HEK293 (cell line): ENCODE results near the gene SEC23B.
A peak's percentile ranks its signal among the peaks of the same experiment; 100 is the strongest.

Experiments used
- CTCF ChIA-PET: fragments of 350-600 bp; formaldehyde crosslinking; extraction: SDS; loops from one replicate; lab custom pipeline; 2021; ENCODE audit warnings: antibody characterized with exemption; lab: Yijun Ruan, JAX
- POLR2A ChIA-PET: fragments of 300-600 bp; formaldehyde crosslinking; extraction: SDS; loops from one replicate; lab custom pipeline; 2020; ENCODE audit warnings: antibody characterized with exemption, inconsistent platforms; lab: Yijun Ruan, JAX
- H3K27ac ChIP-seq: fragments of 200-500 bp; sonication (Bioruptor generic); 2 replicates; pipeline ENCODE4 v1.5.1; 2014; ENCODE audit warnings: low read depth, low read length, control low read depth, inconsistent platforms; ENCODE audit errors: extremely low read depth
- H3K36me3 ChIP-seq, 2 experiments: fragments of 200-500 bp in 1 of 2; sonication (Bioruptor generic) in 1 of 2; 1 replicate in 1 of 2; 2 replicates in 1 of 2; pipeline ENCODE4 v1.5.1; 2014 to 2017; ENCODE audit warnings: inconsistent platforms in 2 of 2, low read length in 2 of 2; ENCODE audit not compliant: control insufficient read depth in 2 of 2, insufficient read depth in 1 of 2
- H3K4me1 ChIP-seq: fragments of 200-500 bp; sonication (Bioruptor generic); 2 replicates; pipeline ENCODE4 v1.5.1; 2014; ENCODE audit warnings: mild to moderate bottlenecking, low read length, inconsistent platforms; ENCODE audit not compliant: control insufficient read depth, insufficient read depth
- H3K4me3 ChIP-seq: 2 replicates; pipeline ENCODE4 v1.5.1; 2011; ENCODE audit warnings: low read depth, mild to moderate bottlenecking, control low read depth, low read length, moderate library complexity
- H3K9me3 ChIP-seq: fragments of 200-500 bp; sonication (Bioruptor generic); 2 replicates; pipeline ENCODE4 v1.5.1; 2014; ENCODE audit warnings: low read depth, low read length, inconsistent platforms; ENCODE audit not compliant: control insufficient read depth, insufficient read depth
- FEZF1 ChIP-seq: fragments of 450-650 bp; formaldehyde crosslinking; IDR thresholded peaks from 2 replicates; pipeline ENCODE4 v1.5.1; 2016; ENCODE audit warnings: missing biosample characterization, missing genetic modification characterization
- KLF1 ChIP-seq: fragments of 450-650 bp; formaldehyde crosslinking; IDR thresholded peaks from 2 replicates; pipeline ENCODE4 v1.5.1; 2016; ENCODE audit warnings: missing biosample characterization, missing genetic modification characterization
- KLF10 ChIP-seq: fragments of 450-650 bp; IDR thresholded peaks from 2 replicates; pipeline ENCODE4 v1.5.1; 2018; ENCODE audit warnings: missing biosample characterization, mild to moderate bottlenecking, missing genetic modification characterization
- SP2 ChIP-seq: fragments of 450-650 bp; formaldehyde crosslinking; IDR thresholded peaks from 2 replicates; pipeline ENCODE4 v1.5.1; 2016; ENCODE audit warnings: missing biosample characterization, missing genetic modification characterization
- ZBTB1 ChIP-seq: fragments of 450-650 bp; formaldehyde crosslinking; IDR thresholded peaks from 2 replicates; pipeline ENCODE4 v1.5.1; 2016; ENCODE audit warnings: missing biosample characterization, missing genetic modification characterization
- ZBTB17 ChIP-seq: fragments of 450-650 bp; formaldehyde crosslinking; IDR thresholded peaks from 2 replicates; pipeline ENCODE4 v1.5.1; 2016; ENCODE audit warnings: missing biosample characterization, missing genetic modification characterization
- ZNF121 ChIP-seq: fragments of 450-650 bp; formaldehyde crosslinking; IDR thresholded peaks from 2 replicates; pipeline ENCODE4 v1.5.1; 2016; ENCODE audit warnings: missing biosample characterization, missing genetic modification characterization
- ZNF324 ChIP-seq: fragments of 450-650 bp; formaldehyde crosslinking; IDR thresholded peaks from 2 replicates; pipeline ENCODE4 v1.5.1; 2016; ENCODE audit warnings: missing biosample characterization, missing genetic modification characterization
- ZNF600 ChIP-seq: fragments of 450-650 bp; formaldehyde crosslinking; IDR thresholded peaks from 2 replicates; pipeline ENCODE4 v1.5.1; 2016; ENCODE audit warnings: missing biosample characterization, missing genetic modification characterization
- ZNF785 ChIP-seq: fragments of 450-650 bp; formaldehyde crosslinking; IDR thresholded peaks from 2 replicates; pipeline ENCODE4 v1.5.1; 2016; ENCODE audit warnings: missing biosample characterization, missing genetic modification characterization
- TF ChIP-seq, protein P1 (sequence below): fragments of 450-650 bp; formaldehyde crosslinking; IDR thresholded peaks from 2 replicates; pipeline ENCODE4 v1.5.1; 2016; ENCODE audit warnings: missing biosample characterization, missing genetic modification characterization
- TF ChIP-seq, protein P2 (sequence below): fragments of 450-650 bp; formaldehyde crosslinking; IDR thresholded peaks from 2 replicates; pipeline ENCODE4 v1.5.1; 2017; ENCODE audit warnings: missing biosample characterization, missing genetic modification characterization
- TF ChIP-seq, protein P3 (sequence below): fragments of 450-650 bp; formaldehyde crosslinking; IDR thresholded peaks from 2 replicates; pipeline ENCODE4 v1.5.1; 2017; ENCODE audit warnings: missing biosample characterization, missing genetic modification characterization

The SEC23B gene

DNA sequence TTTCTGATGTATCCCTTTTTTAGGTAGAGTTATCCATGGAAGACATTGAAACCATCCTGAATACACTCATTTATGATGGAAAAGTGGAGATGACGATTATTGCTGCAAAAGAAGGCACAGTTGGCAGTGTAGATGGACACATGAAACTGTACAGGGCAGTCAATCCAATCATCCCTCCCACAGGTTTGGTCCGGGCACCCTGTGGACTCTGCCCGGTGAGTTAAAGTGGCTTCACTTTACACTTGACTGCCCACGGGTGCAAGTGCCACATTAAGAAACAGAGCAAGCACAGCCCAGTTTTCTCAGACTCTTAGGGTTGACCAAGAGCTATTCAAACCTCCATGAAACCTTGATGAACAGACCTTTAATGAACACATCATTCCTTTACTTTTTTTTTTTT, 26.1 kb upstream of the SEC23B start (continued):
- TF ChIP-seq, protein P1, sequence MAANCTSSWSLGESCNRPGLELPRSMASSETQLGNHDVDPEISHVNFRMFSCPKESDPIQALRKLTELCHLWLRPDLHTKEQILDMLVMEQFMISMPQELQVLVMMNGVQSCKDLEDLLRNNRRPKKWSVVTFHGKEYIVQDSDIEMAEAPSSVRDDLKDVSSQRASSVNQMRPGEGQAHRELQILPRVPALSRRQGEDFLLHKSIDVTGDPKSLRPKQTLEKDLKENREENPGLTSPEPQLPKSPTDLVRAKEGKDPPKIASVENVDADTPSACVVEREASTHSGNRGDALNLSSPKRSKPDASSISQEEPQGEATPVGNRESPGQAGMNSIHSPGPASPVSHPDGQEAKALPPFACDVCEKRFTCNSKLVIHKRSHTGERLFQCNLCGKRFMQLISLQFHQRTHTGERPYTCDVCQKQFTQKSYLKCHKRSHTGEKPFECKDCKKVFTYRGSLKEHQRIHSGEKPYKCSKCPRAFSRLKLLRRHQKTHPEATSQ: no peak
- TF ChIP-seq KLF10 (tag by site-specific recombination): no peak
- no peak for TF ChIP-seq ZNF785 (tag by site-specific recombination)
- TF ChIP-seq FEZF1 (tag by site-specific recombination): no peak

DNA sequence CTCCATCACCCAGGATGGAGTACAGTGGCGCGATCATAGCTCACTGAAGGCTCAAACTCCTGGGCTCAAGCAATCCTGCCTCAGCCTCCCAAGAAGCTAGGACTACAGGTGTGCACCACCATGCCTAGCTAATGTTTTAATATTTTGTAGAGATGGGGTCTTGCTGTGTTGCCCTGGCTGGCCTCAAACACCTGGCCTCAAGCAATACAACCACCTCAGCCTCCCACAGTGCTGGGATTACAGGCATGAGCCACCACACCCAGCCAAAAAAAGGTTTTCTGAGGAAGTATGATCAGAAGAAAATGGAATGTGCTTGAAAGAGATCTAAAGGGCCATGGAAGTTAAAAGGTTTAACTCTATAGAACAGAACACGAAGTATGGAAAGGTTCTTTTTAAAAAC, 19.4 kb upstream of the SEC23B start:
- POLR2A ChIA-PET: no interaction called here
- H3K4me1 ChIP-seq: no peaks in the 10 kb centered on the region
- peaks cover 16 to 71% of the 10 kb centered on the region in 2 experiments for H3K36me3 ChIP-seq
- CTCF ChIA-PET: interaction anchor here (0.7 kb wide), 1 partner anchor 71 kb away, joined by 4 read pairs; no protein-coding TSS in a partner anchor
- H3K4me3 ChIP-seq: no peak overlapping the region
- no peak overlapping the region for H3K27ac ChIP-seq
- no peaks in the 10 kb centered on the region for H3K9me3 ChIP-seq
- peak; percentile 80; the same call in 1 of the 2 replicates for TF ChIP-seq ZNF121
- TF ChIP-seq, protein P2, sequence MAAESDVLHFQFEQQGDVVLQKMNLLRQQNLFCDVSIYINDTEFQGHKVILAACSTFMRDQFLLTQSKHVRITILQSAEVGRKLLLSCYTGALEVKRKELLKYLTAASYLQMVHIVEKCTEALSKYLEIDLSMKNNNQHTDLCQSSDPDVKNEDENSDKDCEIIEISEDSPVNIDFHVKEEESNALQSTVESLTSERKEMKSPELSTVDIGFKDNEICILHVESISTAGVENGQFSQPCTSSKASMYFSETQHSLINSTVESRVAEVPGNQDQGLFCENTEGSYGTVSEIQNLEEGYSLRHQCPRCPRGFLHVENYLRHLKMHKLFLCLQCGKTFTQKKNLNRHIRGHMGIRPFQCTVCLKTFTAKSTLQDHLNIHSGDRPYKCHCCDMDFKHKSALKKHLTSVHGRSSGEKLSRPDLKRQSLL (tag by site-specific recombination): no peak

DNA sequence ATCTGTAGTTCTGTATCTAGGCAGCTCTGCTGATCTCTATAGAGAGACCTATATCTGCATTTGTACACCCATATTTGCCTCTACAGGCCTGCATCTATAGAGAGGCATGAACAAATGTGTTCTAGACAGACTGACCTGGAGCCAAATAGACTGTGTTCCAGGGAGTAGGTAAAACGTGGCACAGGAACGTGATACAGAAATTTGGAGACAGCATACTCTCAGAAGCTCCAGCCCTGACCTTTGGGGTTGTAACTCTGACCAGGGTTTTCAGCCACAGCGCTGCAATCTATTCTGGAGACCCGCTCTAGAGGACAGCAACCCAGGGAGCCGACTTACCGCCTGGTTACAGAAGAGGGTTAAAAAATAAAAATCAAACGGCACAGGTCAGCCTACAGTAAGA, 11.7 kb upstream of the SEC23B start:
- Histone ChIP-seq H3K9me3 (no peaks in the 10 kb centered on the region), H3K4me1 (no peaks in the 10 kb centered on the region; the same call in 1 of the 2 replicates), H3K36me3 (peaks cover 0 to 22% of the 10 kb centered on the region in 2 experiments; a peak in 1 of 3 replicates), H3K27ac (no peak overlapping the region), H3K4me3 (peak overlapping the region; percentile 98)
- ChIA-PET CTCF (interaction anchor here (0.5 to 1.2 kb wide), 4 partner anchors 10 to 1511 kb away, joined by 3 to 7 read pairs (median 4); no protein-coding TSS in a partner anchor), POLR2A (interaction anchor here (1.3 to 4.8 kb wide), 4 partner anchors 11 to 207 kb away, joined by 4 to 90 read pairs (median 8); partner anchors contain the start of genes DZANK1, POLR3F, SEC23B and ZNF133)
- TF ChIP-seq, protein P2 (tag by site-specific recombination): peak; percentile 76; the same call in 1 of the 2 replicates
- no peak for TF ChIP-seq ZNF600 (tag by site-specific recombination)
- no peak for TF ChIP-seq KLF1 (tag by site-specific recombination)
- no peak for TF ChIP-seq ZNF324
- no peak for TF ChIP-seq SP2
- TF ChIP-seq, protein P3, sequence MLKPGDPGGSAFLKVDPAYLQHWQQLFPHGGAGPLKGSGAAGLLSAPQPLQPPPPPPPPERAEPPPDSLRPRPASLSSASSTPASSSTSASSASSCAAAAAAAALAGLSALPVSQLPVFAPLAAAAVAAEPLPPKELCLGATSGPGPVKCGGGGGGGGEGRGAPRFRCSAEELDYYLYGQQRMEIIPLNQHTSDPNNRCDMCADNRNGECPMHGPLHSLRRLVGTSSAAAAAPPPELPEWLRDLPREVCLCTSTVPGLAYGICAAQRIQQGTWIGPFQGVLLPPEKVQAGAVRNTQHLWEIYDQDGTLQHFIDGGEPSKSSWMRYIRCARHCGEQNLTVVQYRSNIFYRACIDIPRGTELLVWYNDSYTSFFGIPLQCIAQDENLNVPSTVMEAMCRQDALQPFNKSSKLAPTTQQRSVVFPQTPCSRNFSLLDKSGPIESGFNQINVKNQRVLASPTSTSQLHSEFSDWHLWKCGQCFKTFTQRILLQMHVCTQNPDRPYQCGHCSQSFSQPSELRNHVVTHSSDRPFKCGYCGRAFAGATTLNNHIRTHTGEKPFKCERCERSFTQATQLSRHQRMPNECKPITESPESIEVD (tag by site-specific recombination): no peak
- no peak for TF ChIP-seq ZBTB1
- TF ChIP-seq ZBTB17 (tag by site-specific recombination): peak; percentile 22; the same call in 1 of the 2 replicates
